HG03196 (cell line): ENCODE results near the gene NCAM1.
"Not testable (repeated sequence)": the region's sequence is repeated elsewhere in the genome, so short reads cannot be mapped to it uniquely, and the experiment has no call there.

ENCODE experiments used
- ATAC-seq: cut with Tn5 transposase; IDR thresholded peaks from one replicate; pipeline ENCODE4 v1.9.1; 2021; ENCODE audit not compliant: unreplicated experiment

Gene NCAM1

DNA sequence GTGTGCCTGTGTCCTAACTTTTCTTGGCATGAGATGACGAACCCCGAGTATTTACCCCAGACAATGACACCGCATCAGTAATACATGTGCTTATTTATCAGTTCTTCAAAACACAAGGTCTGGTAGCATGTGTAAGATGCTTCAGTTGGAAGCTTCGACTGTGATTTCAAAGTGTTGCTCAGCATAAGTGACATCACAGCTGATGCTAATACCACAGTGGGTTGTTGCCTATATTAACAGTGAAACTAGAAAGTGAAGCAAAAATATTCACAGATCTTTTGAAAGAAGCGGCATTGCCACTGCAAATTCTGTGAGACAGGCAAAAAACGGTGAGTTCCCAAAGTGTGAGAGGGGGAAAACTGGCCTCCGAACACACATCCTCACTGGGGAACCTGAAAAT lies 334.8 kb downstream of the NCAM1 start:
- ATAC-seq: no peak

DNA sequence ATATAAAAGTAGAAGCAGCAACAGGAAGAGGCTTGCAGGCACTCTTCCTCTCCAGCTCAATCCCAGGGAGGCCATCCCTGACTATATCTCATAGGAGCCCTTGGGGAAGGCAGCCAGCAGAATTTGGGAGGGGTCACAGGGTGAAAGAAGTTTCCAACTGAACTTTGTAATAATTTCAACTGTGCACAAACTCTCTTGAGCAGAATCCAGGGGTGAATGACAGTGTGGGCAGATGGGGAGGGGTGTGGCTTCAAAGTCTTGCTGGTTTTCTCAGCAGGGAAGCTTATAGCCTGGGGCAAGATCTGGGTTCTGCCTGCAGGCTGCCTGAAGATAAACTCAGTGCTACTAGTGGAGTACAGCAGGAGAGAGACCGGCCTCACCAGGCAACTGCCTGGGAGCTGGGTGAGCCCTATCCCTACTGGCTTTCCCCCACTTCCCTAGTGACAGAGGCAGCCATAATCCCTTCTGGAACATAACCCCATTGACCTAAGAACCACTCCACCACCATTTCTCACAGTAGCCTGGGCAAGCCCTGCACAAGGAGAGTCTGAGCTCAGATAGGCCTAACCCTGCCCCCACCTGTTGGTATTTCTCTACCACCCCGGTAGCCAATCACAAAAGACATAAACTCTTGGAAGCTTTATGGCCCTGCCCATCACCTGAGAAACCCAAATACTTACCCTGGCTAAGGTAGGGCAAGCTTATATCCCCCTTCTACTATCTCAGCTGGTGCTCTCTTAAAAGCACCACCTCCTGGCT lies 335.4 kb downstream of the NCAM1 start:
- no peak for ATAC-seq

GRCh38 chr11:113298496-113298895 lies 337.3 kb downstream of the NCAM1 start:
- not testable (repeated sequence) for ATAC-seq

- ATAC-seq: no peak
These were observed 343.7 kb downstream of the NCAM1 start for GRCh38 chr11:113304916-113305315.

GRCh38 chr11:113305440-113306336 lies 344.5 kb downstream of the NCAM1 start:
- ATAC-seq: peak; percentile 65

- no peak for ATAC-seq
These were observed 347.4 kb downstream of the NCAM1 start for GRCh38 chr11:113308601-113309000.

DNA sequence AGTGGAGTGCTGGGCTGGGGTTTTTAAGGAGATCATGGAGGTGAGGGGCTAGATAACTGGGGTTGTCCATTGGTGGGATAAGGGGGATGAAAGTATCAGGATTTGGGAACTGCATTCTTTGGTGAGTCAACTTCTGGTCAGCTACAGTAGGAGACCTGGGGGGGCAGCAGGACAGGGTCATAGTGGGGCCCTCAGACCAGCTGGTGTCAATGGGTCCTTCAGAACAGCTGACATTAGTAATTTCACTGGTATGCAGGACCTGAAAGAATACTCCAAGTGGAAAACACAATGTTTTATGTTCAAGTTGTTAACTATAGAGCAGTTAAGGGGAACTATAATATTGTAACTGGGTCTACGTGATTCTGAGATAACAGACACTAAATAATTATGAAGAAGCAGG lies 350.3 kb downstream of the NCAM1 start:
- ATAC-seq: no peak

DNA sequence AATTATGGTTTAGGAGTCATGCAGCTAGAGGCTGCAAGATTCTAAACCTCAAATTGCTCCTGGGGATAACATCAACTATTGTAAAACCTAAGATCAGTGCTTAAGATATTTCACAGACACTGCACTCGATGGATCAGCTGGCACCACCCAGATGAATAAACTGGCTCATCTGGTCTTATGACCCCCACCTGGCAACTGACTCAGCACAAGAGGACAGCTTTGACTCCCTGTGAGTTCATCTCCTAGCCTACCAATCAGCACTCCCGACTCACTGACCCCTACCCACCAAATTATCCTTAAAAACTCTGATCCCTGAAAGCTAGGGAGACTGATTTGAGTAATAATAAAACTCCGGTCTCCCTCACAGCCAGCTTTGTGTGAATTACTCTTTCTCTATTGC lies 352.4 kb downstream of the NCAM1 start:
- ATAC-seq: no peak

- no peak for ATAC-seq
These were observed 352.8 kb downstream of the NCAM1 start for GRCh38 chr11:113314065-113314388.

DNA sequence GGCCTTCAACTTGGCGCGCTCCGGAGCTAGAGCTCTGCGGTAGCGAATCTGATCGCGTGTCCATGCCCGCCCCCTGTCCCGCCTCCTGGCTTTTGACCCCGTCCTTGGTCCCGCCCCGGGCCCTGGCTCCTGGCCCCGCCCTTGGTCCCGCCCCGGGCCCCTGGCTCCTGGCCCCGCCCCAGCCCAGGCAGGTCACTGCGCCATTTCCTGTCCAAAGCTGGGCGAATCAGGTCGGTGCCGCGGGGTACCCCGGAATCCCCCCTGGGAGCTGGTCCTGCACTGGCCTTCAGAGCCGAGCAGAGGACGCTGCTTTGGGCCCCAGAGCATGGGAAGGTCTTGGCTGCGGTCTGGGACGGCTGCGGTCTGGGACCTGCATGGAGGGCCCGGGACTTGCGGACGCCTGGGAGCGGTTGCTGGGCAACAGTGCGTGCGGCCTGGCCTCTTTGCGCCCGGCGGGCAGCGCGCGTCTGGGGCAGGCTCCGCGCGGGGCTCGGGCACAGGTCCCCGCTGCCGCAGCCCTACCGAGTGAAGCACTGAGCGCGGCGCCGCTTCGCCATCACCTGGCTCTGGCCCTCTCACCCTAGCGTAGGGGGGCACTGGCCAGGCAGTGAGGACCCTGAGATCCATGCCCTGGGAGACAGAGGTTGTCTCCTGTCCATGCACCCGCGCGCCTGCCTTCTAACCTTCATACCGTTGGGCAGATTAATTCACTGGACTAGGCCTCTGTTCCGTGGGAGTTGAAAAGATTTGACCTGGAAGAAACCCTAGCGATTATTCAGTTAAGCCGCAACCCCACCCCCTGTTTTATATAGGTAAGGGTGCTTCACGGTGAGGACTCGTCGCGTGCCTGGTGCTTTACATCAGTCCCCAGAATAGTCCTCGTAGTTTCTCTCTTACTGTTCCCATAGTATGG lies 353.4 kb downstream of the NCAM1 start, which contains the start of gene TTC12:
Gene TTC12, plus strand, starts transcription at position 195 of the 913 bp plus-strand sequence. CDS start 1,675 bp downstream, outside the sequence.
- ATAC-seq: peak; percentile 98

DNA sequence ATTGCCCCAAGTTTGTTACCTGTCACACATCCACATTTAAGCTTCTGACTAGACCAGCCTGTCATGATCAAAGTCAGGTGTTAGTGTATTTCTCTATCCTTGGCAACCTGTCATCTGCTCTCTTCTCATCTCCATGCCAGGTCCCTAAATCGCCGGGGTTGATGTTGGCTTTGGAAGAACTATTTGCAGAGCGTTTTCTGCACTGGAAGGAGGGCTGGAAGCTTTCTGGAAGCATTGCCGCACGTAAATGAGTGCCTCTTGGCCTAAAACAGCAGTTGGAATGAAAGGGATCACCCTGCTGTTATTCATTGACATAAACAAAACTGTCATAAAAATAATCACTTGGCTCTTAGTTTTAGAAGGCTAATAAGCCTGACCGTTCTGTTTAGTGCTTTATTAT lies 354.6 kb downstream of the NCAM1 start:
- ATAC-seq: no peak

DNA sequence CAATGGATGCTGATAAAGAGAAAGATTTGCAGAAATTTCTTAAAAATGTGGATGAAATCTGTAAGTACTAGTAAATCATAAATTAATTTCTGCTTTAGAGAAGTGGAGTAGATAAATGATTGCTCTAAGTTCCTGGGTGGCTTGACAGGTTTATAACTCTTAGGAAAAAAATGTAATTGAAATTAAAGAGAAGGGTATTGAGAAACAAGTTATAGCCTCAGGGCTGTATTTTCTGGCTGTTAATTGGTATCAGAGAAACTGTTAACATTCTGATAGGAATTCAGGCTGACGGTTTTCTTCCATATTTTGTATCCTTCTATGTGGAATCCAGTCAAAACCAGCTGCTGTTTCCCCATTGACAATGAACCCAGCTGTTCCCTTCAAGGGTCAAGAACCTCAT lies 355.0 kb downstream of the NCAM1 start:
- no peak for ATAC-seq

- no peak for ATAC-seq
These were observed 356.1 kb downstream of the NCAM1 start for GRCh38 chr11:113317339-113317738.

GRCh38 chr11:113319085-113319484 lies 357.9 kb downstream of the NCAM1 start:
- ATAC-seq: no peak

GRCh38 chr11:113322158-113322557 lies 360.9 kb downstream of the NCAM1 start:
- ATAC-seq: no peak

DNA sequence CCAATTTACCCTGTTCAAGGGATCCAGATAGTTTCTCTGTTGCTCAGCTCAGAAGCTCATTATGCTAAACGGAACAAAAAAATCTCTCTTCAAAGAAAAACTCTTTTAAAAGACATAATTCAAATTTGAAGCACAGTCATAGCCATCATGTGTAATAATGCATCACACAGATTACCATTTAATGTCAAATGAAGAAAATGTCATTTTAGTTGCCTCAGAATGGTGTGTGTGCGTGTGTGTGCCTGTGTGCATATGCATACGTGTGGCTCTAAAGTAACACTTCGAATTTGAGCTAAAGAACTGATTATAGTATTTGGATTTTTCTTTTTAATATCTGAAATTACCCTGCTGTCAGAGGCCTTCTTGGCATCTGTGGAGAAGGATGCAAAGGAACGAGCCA lies 363.0 kb downstream of the NCAM1 start:
- ATAC-seq: no peak
